Measurements from ENCODE around the gene LIN7C. TPM values are rescaled to one million over a fixed set of nuclear protein-coding genes. Genes with fewer than 3 reads are reported as not detected.
"Not testable (repeated sequence)": the region's sequence is repeated elsewhere in the genome, so short reads cannot be mapped to it uniquely, and the experiment has no call there.

Gene LIN7C
- total RNA-seq, 6 experiments from 2014 or later, result 53.7 to 64.4 (median 60.2) TPM

DNA sequence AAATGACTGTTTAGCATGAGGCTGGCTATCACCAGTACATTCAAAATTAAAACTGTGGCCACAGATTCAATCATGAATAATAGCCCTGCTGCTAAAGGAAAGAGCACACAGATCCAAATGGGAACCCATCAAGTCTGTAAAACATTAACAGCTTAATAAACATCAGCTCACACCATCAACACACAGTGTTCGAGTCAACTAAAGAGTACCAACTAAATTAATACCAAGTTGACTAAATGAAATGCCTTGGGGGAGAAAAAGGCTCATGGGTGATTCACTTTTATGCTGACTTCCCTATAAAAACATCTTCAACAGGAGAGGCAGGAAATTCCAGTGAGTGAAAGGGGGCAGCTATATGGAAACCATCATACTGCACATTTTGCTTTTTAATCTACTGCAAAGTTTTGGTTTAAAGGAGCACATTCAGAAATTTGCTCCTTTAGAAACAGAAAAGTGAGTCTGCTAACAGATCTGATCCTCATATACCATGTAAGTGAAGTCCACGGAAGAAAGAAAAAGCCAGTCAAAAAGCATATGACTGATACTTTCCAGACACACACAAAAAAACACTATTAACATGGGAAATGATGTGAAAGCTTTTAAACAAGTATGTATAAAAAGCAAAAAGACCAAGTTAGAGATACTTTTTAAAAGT, 50.3 kb downstream of the LIN7C start:
- DNase-seq, result peak; percentile 69
- TF ChIP-seq, protein P1, sequence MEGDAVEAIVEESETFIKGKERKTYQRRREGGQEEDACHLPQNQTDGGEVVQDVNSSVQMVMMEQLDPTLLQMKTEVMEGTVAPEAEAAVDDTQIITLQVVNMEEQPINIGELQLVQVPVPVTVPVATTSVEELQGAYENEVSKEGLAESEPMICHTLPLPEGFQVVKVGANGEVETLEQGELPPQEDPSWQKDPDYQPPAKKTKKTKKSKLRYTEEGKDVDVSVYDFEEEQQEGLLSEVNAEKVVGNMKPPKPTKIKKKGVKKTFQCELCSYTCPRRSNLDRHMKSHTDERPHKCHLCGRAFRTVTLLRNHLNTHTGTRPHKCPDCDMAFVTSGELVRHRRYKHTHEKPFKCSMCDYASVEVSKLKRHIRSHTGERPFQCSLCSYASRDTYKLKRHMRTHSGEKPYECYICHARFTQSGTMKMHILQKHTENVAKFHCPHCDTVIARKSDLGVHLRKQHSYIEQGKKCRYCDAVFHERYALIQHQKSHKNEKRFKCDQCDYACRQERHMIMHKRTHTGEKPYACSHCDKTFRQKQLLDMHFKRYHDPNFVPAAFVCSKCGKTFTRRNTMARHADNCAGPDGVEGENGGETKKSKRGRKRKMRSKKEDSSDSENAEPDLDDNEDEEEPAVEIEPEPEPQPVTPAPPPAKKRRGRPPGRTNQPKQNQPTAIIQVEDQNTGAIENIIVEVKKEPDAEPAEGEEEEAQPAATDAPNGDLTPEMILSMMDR (IDR thresholded peaks at IDR 0.05), result no peak
- H3K4me1 Mint-ChIP-seq (ENCODE audit: low read depth), result peaks cover 71% of the 10 kb centered on the region
- no peaks in the 10 kb centered on the region for H3K9me3 Mint-ChIP-seq
- H3K27ac Mint-ChIP-seq, result peak overlapping the region; percentile 88
- no peaks in the 10 kb centered on the region for H3K27me3 Mint-ChIP-seq (ENCODE audit: insufficient read depth)
- peak overlapping the region; percentile 75 for H3K4me3 Mint-ChIP-seq
- H3K36me3 Mint-ChIP-seq (ENCODE audit: low read depth), result no peaks in the 10 kb centered on the region; the same call in 1 of the 2 replicates

DNA sequence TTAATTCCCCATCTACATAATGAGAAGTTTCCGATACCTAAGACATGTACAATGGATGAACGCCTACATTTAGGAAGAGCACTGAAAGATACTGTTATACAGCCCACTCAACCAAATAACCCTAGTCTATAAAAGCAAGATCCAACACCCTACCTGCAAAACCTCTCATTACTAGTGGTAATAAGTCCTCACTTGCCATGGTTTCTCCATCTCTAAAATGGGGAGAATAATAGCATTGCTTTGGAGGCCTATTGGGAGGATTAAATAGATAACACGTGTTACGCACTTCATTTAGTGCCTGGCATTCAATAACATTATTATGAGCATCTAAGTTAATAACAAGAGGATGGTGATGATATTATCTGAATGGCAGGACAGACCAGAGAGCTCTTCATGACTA, 50.9 kb downstream of the LIN7C start:
- no peaks in the 10 kb centered on the region; the same call in 1 of the 2 replicates for H3K36me3 Mint-ChIP-seq (ENCODE audit: low read depth)
- peak overlapping the region; percentile 88 for H3K27ac Mint-ChIP-seq
- TF ChIP-seq, protein P1 (IDR thresholded peaks at IDR 0.05), result no peak
- DNase-seq, result no peak
- peaks cover 75% of the 10 kb centered on the region for H3K4me1 Mint-ChIP-seq (ENCODE audit: low read depth)
- H3K4me3 Mint-ChIP-seq, result peak overlapping the region; percentile 75
- H3K27me3 Mint-ChIP-seq (ENCODE audit: insufficient read depth), result no peaks in the 10 kb centered on the region
- no peaks in the 10 kb centered on the region for H3K9me3 Mint-ChIP-seq

DNA sequence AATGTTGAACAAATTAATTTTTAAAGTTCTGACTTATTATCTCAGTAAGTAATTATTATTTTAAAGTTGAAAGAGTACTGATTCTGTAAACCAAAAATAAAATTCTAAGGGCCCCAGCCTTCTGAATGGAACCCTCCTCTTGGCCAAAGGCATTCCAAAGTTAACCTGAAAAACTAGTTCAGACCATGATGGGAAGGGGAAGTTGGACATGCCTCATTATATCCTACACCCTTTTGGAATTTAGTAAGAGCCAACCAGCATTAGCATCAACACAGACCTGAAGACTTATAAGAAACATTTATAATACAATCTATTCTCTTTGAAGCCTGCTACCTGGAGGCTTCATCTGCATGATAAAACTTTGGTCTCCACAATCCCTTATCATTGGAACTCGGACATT, 52.9 kb downstream of the LIN7C start:
- H3K4me1 Mint-ChIP-seq (ENCODE audit: low read depth), result peaks cover 68% of the 10 kb centered on the region
- no peaks in the 10 kb centered on the region; the same call in 1 of the 2 replicates for H3K27me3 Mint-ChIP-seq (ENCODE audit: insufficient read depth)
- H3K4me3 Mint-ChIP-seq, result no peak overlapping the region
- DNase-seq, result no peak
- H3K36me3 Mint-ChIP-seq (ENCODE audit: low read depth), result no peaks in the 10 kb centered on the region
- TF ChIP-seq, protein P1 (IDR thresholded peaks at IDR 0.05), result no peak
- H3K9me3 Mint-ChIP-seq, result no peaks in the 10 kb centered on the region
- H3K27ac Mint-ChIP-seq, result no peak overlapping the region

DNA sequence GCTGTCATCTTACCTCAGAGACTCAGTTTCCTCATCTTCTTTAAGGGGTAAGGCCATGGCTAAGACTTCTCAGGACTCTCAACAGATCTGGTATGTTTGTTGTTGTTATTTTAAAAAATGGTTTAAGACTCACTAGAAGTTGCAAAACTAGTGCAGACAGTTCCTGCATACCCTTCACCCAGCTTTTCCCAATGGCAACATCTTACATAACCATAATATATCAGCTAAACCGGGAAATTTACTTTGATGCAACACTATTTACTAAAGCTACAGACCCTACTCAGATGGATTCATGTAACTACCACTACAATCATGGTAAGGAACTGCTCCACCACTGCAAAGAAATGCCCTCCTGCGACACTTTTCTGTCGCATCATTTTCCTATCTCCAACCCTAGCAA, 54.4 kb downstream of the LIN7C start:
- TF ChIP-seq, protein P1 (IDR thresholded peaks at IDR 0.05), result no peak
- H3K9me3 Mint-ChIP-seq, result no peaks in the 10 kb centered on the region
- H3K27ac Mint-ChIP-seq, result no peak overlapping the region
- peaks cover 69% of the 10 kb centered on the region for H3K4me1 Mint-ChIP-seq (ENCODE audit: low read depth)
- no peak for DNase-seq
- H3K36me3 Mint-ChIP-seq (ENCODE audit: low read depth), result no peaks in the 10 kb centered on the region
- no peaks in the 10 kb centered on the region; the same call in 1 of the 2 replicates for H3K27me3 Mint-ChIP-seq (ENCODE audit: insufficient read depth)
- H3K4me3 Mint-ChIP-seq, result no peak overlapping the region

DNA sequence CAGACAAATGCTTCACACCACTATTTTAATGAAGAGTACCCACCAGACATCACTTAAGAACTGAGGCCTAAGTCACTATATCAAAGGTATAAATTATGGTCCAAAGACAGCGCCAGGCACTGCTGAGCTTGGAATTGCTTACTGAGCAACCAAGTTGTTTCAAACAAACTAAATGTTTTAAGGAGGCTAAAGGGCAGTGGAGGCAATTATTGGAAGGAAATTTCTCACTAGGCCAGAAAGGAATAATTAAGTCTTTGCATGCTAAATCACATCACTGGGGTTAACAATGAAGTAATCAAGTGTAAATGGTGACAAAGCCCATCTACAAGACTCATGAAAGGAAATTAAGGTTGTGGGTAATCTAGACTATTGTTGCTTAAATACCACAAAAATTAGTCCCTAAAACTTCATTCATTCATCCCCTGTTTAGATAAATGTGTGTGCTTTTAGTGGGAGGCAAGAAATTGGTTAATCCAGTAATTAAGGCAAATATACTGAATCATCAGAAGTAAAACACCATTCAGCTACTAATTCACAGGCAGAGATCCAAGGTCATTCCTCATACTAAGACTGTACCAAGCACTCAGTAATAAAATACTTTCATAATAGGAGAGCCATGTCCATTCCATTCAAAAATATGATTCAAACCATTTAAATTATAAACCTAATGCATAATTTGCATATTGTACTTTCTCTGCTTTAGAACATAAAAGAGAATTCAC, 55.2 kb downstream of the LIN7C start:
- H3K4me1 Mint-ChIP-seq (ENCODE audit: low read depth), result peaks cover 62% of the 10 kb centered on the region
- no peaks in the 10 kb centered on the region for H3K9me3 Mint-ChIP-seq
- no peak overlapping the region for H3K4me3 Mint-ChIP-seq
- H3K27me3 Mint-ChIP-seq (ENCODE audit: insufficient read depth), result no peaks in the 10 kb centered on the region; the same call in 1 of the 2 replicates
- TF ChIP-seq, protein P1 (IDR thresholded peaks at IDR 0.05), result no peak
- no peaks in the 10 kb centered on the region for H3K36me3 Mint-ChIP-seq (ENCODE audit: low read depth)
- H3K27ac Mint-ChIP-seq, result 0 out of 2 replicates have a peak overlapping the region, but pooled peaks have one; percentile 0
- no peak for DNase-seq

DNA sequence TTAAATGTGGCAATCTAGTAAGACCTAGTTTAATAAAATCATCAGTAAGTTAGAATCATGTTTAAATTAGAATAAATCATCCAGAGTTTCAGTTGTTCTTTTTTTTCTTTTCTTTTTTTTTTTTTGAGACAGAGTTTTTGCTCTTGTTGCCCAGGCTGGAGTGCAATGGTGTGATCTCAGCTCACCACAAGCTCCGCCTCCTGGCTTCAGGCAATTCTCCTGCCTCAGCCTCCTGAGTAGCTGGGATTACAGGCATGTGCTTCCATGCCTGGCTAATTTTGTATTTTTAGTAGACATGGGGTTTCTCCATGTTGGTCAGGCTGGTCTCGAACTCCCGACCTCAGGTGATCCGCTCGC, 58.4 kb downstream of the LIN7C start:
- not testable (repeated sequence) for H3K9me3 Mint-ChIP-seq; H3K4me3 Mint-ChIP-seq; DNase-seq; H3K36me3 Mint-ChIP-seq (ENCODE audit: low read depth); H3K27me3 Mint-ChIP-seq (ENCODE audit: insufficient read depth)
- peak overlapping the region; percentile 21; the same call in 1 of the 2 replicates for H3K27ac Mint-ChIP-seq
- peaks cover 49% of the 10 kb centered on the region for H3K4me1 Mint-ChIP-seq (ENCODE audit: low read depth)
